ENCODE results near the gene RPS2. TPM values are rescaled to one million over a fixed set of nuclear protein-coding genes. Genes with fewer than 3 reads are reported as not detected.

The RPS2 gene
- total RNA-seq, 1 donor from 2014 or later: 2,813 TPM

DNA sequence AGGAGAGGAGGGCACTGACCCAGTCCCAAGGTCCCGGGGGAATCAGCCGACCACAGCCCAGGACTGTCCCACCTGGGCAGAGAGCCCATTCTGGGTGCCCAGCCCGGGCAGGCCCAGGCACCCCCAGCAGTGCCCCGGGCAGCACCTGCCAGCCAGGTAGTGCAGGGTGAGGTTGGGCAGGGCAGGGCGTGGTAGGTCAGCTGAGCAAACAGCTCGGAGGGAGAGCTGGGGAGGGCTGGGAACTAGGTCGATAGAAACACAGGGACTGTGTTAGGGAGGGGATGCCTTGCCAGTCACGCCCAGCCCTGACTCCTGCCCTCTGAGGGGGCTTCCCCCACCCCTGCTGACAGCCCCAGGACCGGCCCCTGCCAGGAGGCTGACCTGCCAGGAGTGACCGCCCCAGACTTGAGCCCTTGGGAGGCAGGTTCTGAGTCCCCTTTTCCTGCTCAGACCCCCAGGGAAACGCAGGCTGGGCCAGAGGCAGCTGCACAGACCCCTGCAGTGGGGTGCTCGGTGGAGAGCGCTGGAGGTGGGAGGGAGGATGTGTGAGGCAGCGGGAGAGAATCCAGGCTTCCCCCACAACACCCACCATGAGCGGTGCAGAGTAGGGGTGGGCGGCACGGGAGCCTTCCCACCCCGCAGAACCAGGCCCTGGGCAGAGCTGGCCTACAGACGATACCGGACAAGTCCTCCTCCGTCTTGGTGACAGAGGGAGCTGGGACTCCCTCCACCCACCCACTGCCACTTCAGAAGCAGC is 51.1 kb downstream of the RPS2 start:
- no peak for DNase-seq (ENCODE audit: low read depth)
- TF ChIP-seq, protein P1, sequence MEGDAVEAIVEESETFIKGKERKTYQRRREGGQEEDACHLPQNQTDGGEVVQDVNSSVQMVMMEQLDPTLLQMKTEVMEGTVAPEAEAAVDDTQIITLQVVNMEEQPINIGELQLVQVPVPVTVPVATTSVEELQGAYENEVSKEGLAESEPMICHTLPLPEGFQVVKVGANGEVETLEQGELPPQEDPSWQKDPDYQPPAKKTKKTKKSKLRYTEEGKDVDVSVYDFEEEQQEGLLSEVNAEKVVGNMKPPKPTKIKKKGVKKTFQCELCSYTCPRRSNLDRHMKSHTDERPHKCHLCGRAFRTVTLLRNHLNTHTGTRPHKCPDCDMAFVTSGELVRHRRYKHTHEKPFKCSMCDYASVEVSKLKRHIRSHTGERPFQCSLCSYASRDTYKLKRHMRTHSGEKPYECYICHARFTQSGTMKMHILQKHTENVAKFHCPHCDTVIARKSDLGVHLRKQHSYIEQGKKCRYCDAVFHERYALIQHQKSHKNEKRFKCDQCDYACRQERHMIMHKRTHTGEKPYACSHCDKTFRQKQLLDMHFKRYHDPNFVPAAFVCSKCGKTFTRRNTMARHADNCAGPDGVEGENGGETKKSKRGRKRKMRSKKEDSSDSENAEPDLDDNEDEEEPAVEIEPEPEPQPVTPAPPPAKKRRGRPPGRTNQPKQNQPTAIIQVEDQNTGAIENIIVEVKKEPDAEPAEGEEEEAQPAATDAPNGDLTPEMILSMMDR (conservative IDR thresholded peaks at IDR 0.05; ENCODE audit: low read depth, low read length): no peak
- no peak overlapping the region for H3K4me3 ChIP-seq (ENCODE audit: low read depth, low read length)

DNA sequence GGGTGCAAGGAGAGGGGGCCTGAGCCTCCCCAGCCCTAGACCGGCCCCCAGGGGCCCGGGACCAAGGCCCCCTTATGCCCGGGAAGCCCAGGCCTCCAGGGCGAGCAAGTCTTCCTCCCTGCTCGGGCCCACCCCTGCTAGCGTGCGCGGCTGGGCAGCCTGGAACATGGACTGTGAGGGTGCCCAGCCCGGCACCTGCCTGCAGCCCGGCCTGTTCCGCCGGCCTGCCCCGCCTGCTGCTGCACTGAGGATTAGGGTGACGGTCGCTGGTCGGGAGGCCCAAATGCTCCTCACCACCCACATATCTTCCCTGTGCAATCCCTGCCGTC is 52.4 kb downstream of the RPS2 start:
- no peak overlapping the region for H3K4me3 ChIP-seq (ENCODE audit: low read depth, low read length)
- DNase-seq (ENCODE audit: low read depth): no peak
- TF ChIP-seq, protein P1 (conservative IDR thresholded peaks at IDR 0.05; ENCODE audit: low read depth, low read length): no peak

Other genes with a start within 250 kb of the RPS2 start
- 50.5 and 63.2 TPM in 2 replicates for gene NME3, start 193.3 kb downstream of the RPS2 start, total RNA-seq
- 7.5 and 14.0 TPM in 2 replicates for gene EME2, start 192.0 kb downstream of the RPS2 start, total RNA-seq
- gene MRPS34, start 191.7 kb downstream of the RPS2 start, total RNA-seq: 167 and 227 TPM in 2 replicates
- 35.0 and 57.9 TPM in 2 replicates for gene SPSB3, start 182.3 kb downstream of the RPS2 start, total RNA-seq
- 111 and 138 TPM in 2 replicates for gene NUBP2, start 181.9 kb downstream of the RPS2 start, total RNA-seq
- 2.6 TPM in 1 of 2 replicates, not detected in the other for gene IGFALS, start 171.1 kb downstream of the RPS2 start, total RNA-seq
- 83.7 and 87.3 TPM in 2 replicates for gene HAGH, start 138.0 kb downstream of the RPS2 start, total RNA-seq
- 47.7 and 59.2 TPM in 2 replicates for gene FAHD1, start 137.6 kb downstream of the RPS2 start, total RNA-seq
- 2.1 and 6.4 TPM in 2 replicates for gene MEIOB, start 92.7 kb downstream of the RPS2 start, total RNA-seq
- not detected in 2 replicates for gene HS3ST6, start 46.4 kb downstream of the RPS2 start, total RNA-seq
- gene MSRB1, start 21.6 kb downstream of the RPS2 start, total RNA-seq: 8.6 and 22.0 TPM in 2 replicates
- not detected in 2 replicates for gene RPL3L, start 10.1 kb downstream of the RPS2 start, total RNA-seq
- 236 and 407 TPM in 2 replicates for gene NDUFB10, start 5.3 kb downstream of the RPS2 start, total RNA-seq
- not detected in 2 replicates for gene RNF151, start 2.0 kb upstream of the RPS2 start, total RNA-seq
- 108 and 127 TPM in 2 replicates for gene TBL3, start 7.2 kb upstream of the RPS2 start, total RNA-seq
- 0.94 and 1.2 TPM in 2 replicates for gene NOXO1, start 16.6 kb upstream of the RPS2 start, total RNA-seq
- 21.5 and 36.3 TPM in 2 replicates for gene GFER, start 19.4 kb upstream of the RPS2 start, total RNA-seq
- 8.5 and 22.0 TPM in 2 replicates for gene SYNGR3, start 25.1 kb upstream of the RPS2 start, total RNA-seq
- gene ZNF598, start 45.0 kb upstream of the RPS2 start, total RNA-seq: 48.8 and 66.9 TPM in 2 replicates
- 0.46 and 2.4 TPM in 2 replicates for gene NPW, start 55.0 kb upstream of the RPS2 start, total RNA-seq
- 29.9 and 42.2 TPM in 2 replicates for gene NHERF2, start 62.1 kb upstream of the RPS2 start, total RNA-seq
- 61.2 and 62.8 TPM in 2 replicates for gene NTHL1, start 83.0 kb upstream of the RPS2 start, total RNA-seq
- gene TSC2, start 83.2 kb upstream of the RPS2 start, total RNA-seq: 30.7 and 64.1 TPM in 2 replicates
- gene PKD1, start 171.1 kb upstream of the RPS2 start, total RNA-seq: 50.6 and 80.2 TPM in 2 replicates
- 2.3 and 11.6 TPM in 2 replicates for gene RAB26, start 183.8 kb upstream of the RPS2 start, total RNA-seq
- gene TRAF7, start 191.0 kb upstream of the RPS2 start, total RNA-seq: 48.6 and 63.9 TPM in 2 replicates
- gene CASKIN1, start 231.8 kb upstream of the RPS2 start, total RNA-seq: 0.07 and 0.12 TPM in 2 replicates
- 98.2 and 134 TPM in 2 replicates for gene MLST8, start 240.6 kb upstream of the RPS2 start, total RNA-seq
- gene BRICD5, start 246.0 kb upstream of the RPS2 start, total RNA-seq: 5.3 and 10.1 TPM in 2 replicates